H9 (cell line): Measurements from ENCODE around the gene ANKRD39. TPM values are rescaled to one million over a fixed set of nuclear protein-coding genes. Genes with fewer than 3 reads are reported as not detected.
"Not testable (repeated sequence)": the region's sequence is repeated elsewhere in the genome, so short reads cannot be mapped to it uniquely, and the experiment has no call there.

ENCODE experiments used
- DNase-seq: peaks from one replicate; pipeline ENCODE4 v3.0.0-alpha.2; 2017
- H2AFZ ChIP-seq: one replicate; pipeline ENCODE4 v1.6.1; 2013; ENCODE audit warnings: mild to moderate bottlenecking, low read length, control low read depth, moderate library complexity
- H2AK5ac ChIP-seq: 2 replicates; pipeline ENCODE4 v1.6.1; 2013; ENCODE audit warnings: low read length, control low read depth, mixed read lengths; ENCODE audit not compliant: insufficient read length
- H2BK120ac ChIP-seq: one replicate; pipeline ENCODE4 v1.6.1; 2013; ENCODE audit warnings: low read depth, mild to moderate bottlenecking, low read length, control low read depth, inconsistent platforms; ENCODE audit not compliant: poor library complexity, severe bottlenecking
- H2BK12ac ChIP-seq: 2 replicates; pipeline ENCODE4 v1.6.1; 2013; ENCODE audit warnings: low read length, control low read depth, mixed read lengths, low read depth; ENCODE audit not compliant: insufficient read length
- H2BK15ac ChIP-seq: 2 replicates; pipeline ENCODE4 v1.6.1; 2013; ENCODE audit warnings: low read depth, low read length, control low read depth
- H2BK20ac ChIP-seq: one replicate; pipeline ENCODE4 v1.6.1; 2013; ENCODE audit warnings: low read depth, mild to moderate bottlenecking, low read length, control low read depth, inconsistent platforms; ENCODE audit not compliant: poor library complexity, severe bottlenecking
- H2BK5ac ChIP-seq: 2 replicates; pipeline ENCODE4 v1.6.1; 2013; ENCODE audit warnings: low read length, control low read depth, mixed read lengths; ENCODE audit not compliant: insufficient read length
- H3K14ac ChIP-seq: 2 replicates; pipeline ENCODE4 v1.6.1; 2013; ENCODE audit warnings: low read length, control low read depth; ENCODE audit not compliant: insufficient read depth
- H3K18ac ChIP-seq: 2 replicates; pipeline ENCODE4 v1.6.1; 2013; ENCODE audit warnings: low read depth, mild to moderate bottlenecking, mixed read lengths, low read length, control low read depth; ENCODE audit not compliant: insufficient read length
- H3K23ac ChIP-seq: 2 replicates; pipeline ENCODE4 v1.6.1; 2013; ENCODE audit warnings: low read length, control low read depth, mixed read lengths, low read depth; ENCODE audit not compliant: insufficient read length
- H3K23me2 ChIP-seq: 2 replicates; pipeline ENCODE4 v1.6.1; 2013; ENCODE audit warnings: low read depth, mild to moderate bottlenecking, mixed read lengths, low read length, control low read depth; ENCODE audit not compliant: insufficient read length, poor library complexity, severe bottlenecking
- H3K27ac ChIP-seq: 2 replicates; pipeline ENCODE4 v1.5.1; 2013; ENCODE audit warnings: low read length, control low read depth, mixed read lengths, low read depth; ENCODE audit not compliant: insufficient read length
- H3K27me3 ChIP-seq: 2 replicates; pipeline ENCODE4 v1.6.1; 2013; ENCODE audit warnings: low read length, control low read depth, inconsistent platforms; ENCODE audit not compliant: insufficient read depth
- H3K4ac ChIP-seq: 2 replicates; pipeline ENCODE4 v1.6.1; 2013; ENCODE audit warnings: low read depth, mild to moderate bottlenecking, control low read depth, inconsistent platforms, low read length, moderate library complexity
- H3K4me1 ChIP-seq: 2 replicates; pipeline ENCODE4 v1.6.1; 2013; ENCODE audit warnings: low read length, control low read depth, inconsistent platforms; ENCODE audit not compliant: insufficient read depth
- H3K4me2 ChIP-seq: 2 replicates; pipeline ENCODE4 v1.6.1; 2013; ENCODE audit warnings: low read length, control low read depth, mixed read lengths; ENCODE audit not compliant: insufficient read length, insufficient read depth
- H3K56ac ChIP-seq: 2 replicates; pipeline ENCODE4 v1.6.1; 2013; ENCODE audit warnings: low read depth, mild to moderate bottlenecking, mixed read lengths, low read length, control low read depth; ENCODE audit not compliant: insufficient read length
- H3K79me1 ChIP-seq: 2 replicates; pipeline ENCODE4 v1.6.1; 2013; ENCODE audit warnings: low read depth, mild to moderate bottlenecking, moderate library complexity, low read length, control low read depth, inconsistent platforms; ENCODE audit not compliant: insufficient read depth, poor library complexity, severe bottlenecking
- H3K79me2 ChIP-seq: 2 replicates; pipeline ENCODE4 v1.6.1; 2013; ENCODE audit warnings: low read length, control low read depth, inconsistent platforms; ENCODE audit not compliant: insufficient read depth
- H3K9ac ChIP-seq: 2 replicates; pipeline ENCODE4 v1.6.1; 2013; ENCODE audit warnings: low read length, control low read depth, mixed read lengths; ENCODE audit not compliant: insufficient read length; ENCODE audit errors: extremely low read depth
- H3K9me3 ChIP-seq: one replicate; pipeline ENCODE4 v1.6.1; 2013; ENCODE audit warnings: low read depth, low read length, inconsistent platforms; ENCODE audit not compliant: control insufficient read depth
- H3T11ph ChIP-seq: one replicate; pipeline ENCODE4 v1.6.1; 2013; ENCODE audit warnings: mild to moderate bottlenecking, low read length, control low read depth, inconsistent platforms
- H4K20me1 ChIP-seq: one replicate; pipeline ENCODE4 v1.6.1; 2013; ENCODE audit not compliant: control insufficient read depth, insufficient read length, insufficient read depth
- H4K5ac ChIP-seq: 2 replicates; pipeline ENCODE4 v1.6.1; 2013; ENCODE audit warnings: low read depth, mild to moderate bottlenecking, mixed read lengths, low read length, control low read depth; ENCODE audit not compliant: insufficient read length
- H4K8ac ChIP-seq: replicated peaks from 2 replicates; pipeline ENCODE4 v1.6.1; 2013; ENCODE audit warnings: low read length, control low read depth, mixed read lengths, low read depth; ENCODE audit not compliant: insufficient read length
- H4K91ac ChIP-seq: 2 replicates; pipeline ENCODE4 v1.6.1; 2013; ENCODE audit warnings: low read depth, mild to moderate bottlenecking, moderate library complexity, mixed read lengths, low read length, control low read depth; ENCODE audit not compliant: insufficient read length
- H3K27ac Mint-ChIP-seq, 3 experiments: 2 replicates in 2 of 3; 3 replicates in 1 of 3; pipeline ENCODE4 v1.8.0; 2020 to 2021; ENCODE audit warnings: mixed read lengths in 3 of 3, mild to moderate bottlenecking in 1 of 3, moderate library complexity in 1 of 3
- H3K27me3 Mint-ChIP-seq: 2 replicates; pipeline ENCODE4 v1.8.0; 2021; ENCODE audit warnings: low read depth, mild to moderate bottlenecking, moderate library complexity, mixed read lengths
- H3K36me3 Mint-ChIP-seq, 3 experiments: 2 replicates in 2 of 3; 3 replicates in 1 of 3; pipeline ENCODE4 v1.8.0; 2020 to 2021; ENCODE audit warnings: low read depth in 3 of 3, mixed read lengths in 3 of 3; ENCODE audit not compliant: insufficient read depth in 1 of 3
- H3K4me1 Mint-ChIP-seq, 2 experiments: 2 replicates each; pipeline ENCODE4 v1.8.0; 2020; ENCODE audit warnings: mixed read lengths in 2 of 2
- H3K4me3 Mint-ChIP-seq, 2 experiments: 2 replicates in 1 of 2; 3 replicates in 1 of 2; pipeline ENCODE4 v1.8.0; 2020 to 2021; ENCODE audit warnings: mild to moderate bottlenecking in 2 of 2, mixed read lengths in 2 of 2, moderate library complexity in 1 of 2
- H3K9me3 Mint-ChIP-seq, 2 experiments: 2 replicates in 1 of 2; 3 replicates in 1 of 2; pipeline ENCODE4 v1.8.0; 2020; ENCODE audit warnings: mild to moderate bottlenecking in 2 of 2, mixed read lengths in 2 of 2, moderate library complexity in 1 of 2
- WGBS: extraction: QIAGEN DNeasy Blood & Tissue Kit; methylation state at CpG from one replicate; pipeline ENCODE4 v1.1.7; 2013; ENCODE audit warnings: missing lambda C conversion rate, low lambda C conversion rate, mixed read lengths; ENCODE audit not compliant: insufficient read length; ENCODE audit errors: extremely low coverage; 5-methylcytosine and 5-hydroxymethylcytosine counted together
- total RNA-seq: library from RNA; stranded (reverse); gene quantifications from 2 replicates; pipeline ENCODE4 v1.2.1, GENCODE V29; 2021
- TF ChIP-seq, protein P1 (sequence below): fragments of 200-600 bp; sonication (generic); conservative IDR thresholded peaks from 3 replicates; pipeline ENCODE4 v1.8.0; 2021; ENCODE audit warnings: antibody characterized with exemption, mild to moderate bottlenecking

The ANKRD39 gene
- total RNA-seq, 1 experiment from 2014 or later: 13.0 TPM

DNA sequence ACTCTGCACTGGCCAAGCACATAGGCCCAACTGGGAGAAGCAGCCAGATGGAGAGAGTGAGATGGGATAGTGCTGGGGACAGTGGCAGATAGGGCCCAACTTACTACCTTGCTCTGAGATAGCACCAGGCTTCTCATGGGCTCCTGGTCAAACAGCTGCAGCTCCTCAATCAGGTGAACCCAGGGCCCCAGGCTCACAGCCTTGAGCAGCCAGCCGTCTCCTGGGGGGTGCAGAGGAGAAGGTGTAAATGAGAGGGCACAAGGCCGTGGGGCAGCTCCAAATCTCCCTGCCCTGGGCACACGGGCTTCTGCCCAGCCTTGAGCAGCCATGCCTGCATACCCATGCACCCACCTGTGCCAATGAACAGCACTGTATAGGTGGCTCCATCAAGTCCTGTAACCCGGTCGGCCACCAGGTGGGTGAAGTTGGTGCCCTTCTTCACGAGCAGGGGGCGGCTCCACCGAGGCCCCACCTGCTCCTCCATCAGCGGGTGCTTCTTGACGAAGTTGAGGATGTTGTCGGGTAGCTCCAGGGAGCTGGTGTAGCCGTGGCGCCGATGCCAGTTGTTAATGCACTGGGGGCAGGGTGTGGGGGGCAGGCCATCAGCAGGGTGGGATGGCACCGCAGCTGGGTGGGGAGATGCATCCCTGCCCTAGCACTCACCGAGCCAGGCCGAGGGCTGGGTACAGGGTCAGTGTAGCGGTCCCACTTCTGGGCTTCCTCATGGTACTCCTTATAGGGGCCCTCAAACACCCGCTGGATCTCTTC is 5.9 kb upstream of the ANKRD39 start:
- H3K4me3 Mint-ChIP-seq: no peak overlapping the region
- no peak overlapping the region for H4K8ac ChIP-seq

DNA sequence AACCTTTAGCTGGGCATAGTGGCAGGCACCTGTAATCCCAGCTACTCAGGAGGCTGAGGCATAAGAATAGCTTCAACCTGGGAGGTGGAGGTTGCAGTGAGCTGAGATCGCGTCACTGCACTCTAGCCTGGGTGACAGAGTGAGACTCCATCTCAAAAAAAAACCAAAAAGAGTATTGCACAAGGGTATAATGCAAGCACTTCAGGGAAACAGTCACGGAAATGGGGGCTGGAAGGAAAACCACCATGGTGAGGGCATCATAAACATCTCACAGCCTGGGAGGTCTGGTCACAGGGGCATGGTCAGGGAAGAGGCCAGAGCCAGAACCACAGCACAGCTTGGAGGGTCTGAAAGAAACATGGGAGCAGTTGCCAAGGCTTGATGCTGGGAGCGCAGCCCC is 5.2 kb upstream of the ANKRD39 start:
- not testable (repeated sequence) for H3K27me3 Mint-ChIP-seq, H4K20me1 ChIP-seq, H3K18ac ChIP-seq, H3K9ac ChIP-seq, H3K4me2 ChIP-seq, H3K4me1 ChIP-seq, H3K56ac ChIP-seq, H3K79me1 ChIP-seq, H2BK5ac ChIP-seq, H3K9me3 ChIP-seq, H4K5ac ChIP-seq, H2BK120ac ChIP-seq, H3K23ac ChIP-seq, H2AK5ac ChIP-seq, H3K4ac ChIP-seq, H2AFZ ChIP-seq, H3K23me2 ChIP-seq, DNase-seq, H3K9me3 Mint-ChIP-seq, H4K91ac ChIP-seq, H3K14ac ChIP-seq, H3T11ph ChIP-seq, H2BK12ac ChIP-seq, H3K27me3 ChIP-seq, H3K4me3 Mint-ChIP-seq, H4K8ac ChIP-seq, H3K27ac ChIP-seq, H2BK15ac ChIP-seq, H2BK20ac ChIP-seq
- WGBS: no CpG with 5 or more reads among the region's 4 CpGs
- peaks cover 29 to 68% (median 67%) of the 10 kb centered on the region in 3 experiments for H3K36me3 Mint-ChIP-seq
- peaks cover 10% of the 10 kb centered on the region; the same call in 1 of the 2 replicates for H3K79me2 ChIP-seq
- H3K4me1 Mint-ChIP-seq: peaks cover 20% of the 10 kb centered on the region in 2 experiments
- peak overlapping the region in 2 of 3 experiments; percentile 40 to 80; a peak in 2 of 7 replicates for H3K27ac Mint-ChIP-seq

More for the DNA sequence above, 5.9 kb upstream of the ANKRD39 start:
- Histone ChIP-seq H3K27me3 (no peaks in the 10 kb centered on the region), H3T11ph (no peak overlapping the region), H3K79me1 (peaks cover 10% of the 10 kb centered on the region), H2BK120ac (no peak overlapping the region), H3K18ac (no peak overlapping the region), H2BK12ac (no peak overlapping the region), H3K27ac (no peak overlapping the region), H4K5ac (no peak overlapping the region), H3K23ac (no peak overlapping the region), H3K56ac (no peak overlapping the region), H3K9me3 (no peaks in the 10 kb centered on the region), H2AK5ac (no peak overlapping the region), H3K79me2 (peaks cover 10% of the 10 kb centered on the region; the same call in 1 of the 2 replicates), H3K23me2 (peaks cover 13% of the 10 kb centered on the region), H4K20me1 (no peaks in the 10 kb centered on the region), H2BK15ac (no peak overlapping the region), H3K4me1 (peaks cover 3% of the 10 kb centered on the region; the same call in 1 of the 2 replicates), H2AFZ (no peak overlapping the region), H2BK20ac (no peak overlapping the region), H3K9ac (no peak overlapping the region), H2BK5ac (no peak overlapping the region), H3K14ac (no peak overlapping the region), H3K4me2 (no peak overlapping the region), H3K4ac (no peak overlapping the region), H4K91ac (no peak overlapping the region)
- TF ChIP-seq, protein P1, sequence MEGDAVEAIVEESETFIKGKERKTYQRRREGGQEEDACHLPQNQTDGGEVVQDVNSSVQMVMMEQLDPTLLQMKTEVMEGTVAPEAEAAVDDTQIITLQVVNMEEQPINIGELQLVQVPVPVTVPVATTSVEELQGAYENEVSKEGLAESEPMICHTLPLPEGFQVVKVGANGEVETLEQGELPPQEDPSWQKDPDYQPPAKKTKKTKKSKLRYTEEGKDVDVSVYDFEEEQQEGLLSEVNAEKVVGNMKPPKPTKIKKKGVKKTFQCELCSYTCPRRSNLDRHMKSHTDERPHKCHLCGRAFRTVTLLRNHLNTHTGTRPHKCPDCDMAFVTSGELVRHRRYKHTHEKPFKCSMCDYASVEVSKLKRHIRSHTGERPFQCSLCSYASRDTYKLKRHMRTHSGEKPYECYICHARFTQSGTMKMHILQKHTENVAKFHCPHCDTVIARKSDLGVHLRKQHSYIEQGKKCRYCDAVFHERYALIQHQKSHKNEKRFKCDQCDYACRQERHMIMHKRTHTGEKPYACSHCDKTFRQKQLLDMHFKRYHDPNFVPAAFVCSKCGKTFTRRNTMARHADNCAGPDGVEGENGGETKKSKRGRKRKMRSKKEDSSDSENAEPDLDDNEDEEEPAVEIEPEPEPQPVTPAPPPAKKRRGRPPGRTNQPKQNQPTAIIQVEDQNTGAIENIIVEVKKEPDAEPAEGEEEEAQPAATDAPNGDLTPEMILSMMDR: no peak
- Mint-ChIP-seq H3K4me1 (peaks cover 20% of the 10 kb centered on the region in 2 experiments), H3K36me3 (peaks cover 29 to 68% (median 67%) of the 10 kb centered on the region in 3 experiments), H3K27ac (no peak overlapping the region; a peak in 1 of 7 replicates), H3K27me3 (no peaks in the 10 kb centered on the region), H3K9me3 (no peaks in the 10 kb centered on the region)
- no peak for DNase-seq
- WGBS: no CpG with 5 or more reads among the region's 19 CpGs
